Neural cell (in vitro differentiated cells): ENCODE measurements around the gene DENND1A.

Experiments
- EP300 ChIP-seq: fragments of 450-650 bp; conservative IDR thresholded peaks from 2 replicates; pipeline ENCODE4 v1.6.1; 2014; ENCODE audit warnings: antibody characterized with exemption, mild to moderate bottlenecking, moderate library complexity; ENCODE audit not compliant: poor library complexity, severe bottlenecking
- EZH2 ChIP-seq: fragments of 200-600, 300-800 bp; shearing (Covaris generic), sonication (generic); IDR thresholded peaks from 2 replicates; pipeline ENCODE4 v1.6.1; 2014; ENCODE audit warnings: antibody characterized with exemption, low read length, borderline replicate concordance, mild to moderate bottlenecking; ENCODE audit not compliant: insufficient read depth, poor library complexity, severe bottlenecking
- POLR2AphosphoS5 ChIP-seq: IDR thresholded peaks from 2 replicates; pipeline ENCODE4 v1.6.1; 2012
- SMC3 ChIP-seq: fragments of 450-650 bp; conservative IDR thresholded peaks from 2 replicates; pipeline ENCODE4 v1.6.1; 2014; ENCODE audit warnings: antibody characterized with exemption, mild to moderate bottlenecking, moderate library complexity; ENCODE audit not compliant: poor library complexity
- TAF1 ChIP-seq: IDR thresholded peaks from 2 replicates; pipeline ENCODE4 v1.6.1; 2012; ENCODE audit warnings: low read depth
- TF ChIP-seq, protein P1 (sequence below): fragments of 450-650 bp; IDR thresholded peaks from 2 replicates; pipeline ENCODE4 v1.5.1; 2014; ENCODE audit warnings: antibody characterized with exemption, mild to moderate bottlenecking, moderate library complexity; ENCODE audit not compliant: poor library complexity, severe bottlenecking

DNA sequence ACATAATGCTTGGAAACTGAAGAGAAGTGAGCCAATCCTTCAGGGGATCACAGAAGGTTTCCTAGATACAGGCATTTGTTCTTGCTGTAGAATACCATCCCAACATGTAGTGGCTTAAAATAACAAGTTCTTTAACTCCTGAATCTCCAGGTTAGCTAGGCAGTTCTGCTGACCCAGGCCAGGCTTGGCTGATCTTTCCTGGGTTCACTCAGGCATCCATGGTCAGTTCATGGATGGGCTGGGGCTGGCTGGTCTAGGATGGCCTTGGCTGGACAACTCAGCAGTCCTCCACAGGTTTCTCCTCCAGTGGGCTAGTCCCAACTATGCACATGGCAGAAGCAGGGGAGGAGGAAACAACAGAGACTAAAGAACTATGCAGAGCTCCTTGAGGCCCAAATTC lies 37.4 kb upstream of the DENND1A start:
- TF ChIP-seq TAF1 = no peak
- no peak for TF ChIP-seq EZH2
- TF ChIP-seq, protein P1, sequence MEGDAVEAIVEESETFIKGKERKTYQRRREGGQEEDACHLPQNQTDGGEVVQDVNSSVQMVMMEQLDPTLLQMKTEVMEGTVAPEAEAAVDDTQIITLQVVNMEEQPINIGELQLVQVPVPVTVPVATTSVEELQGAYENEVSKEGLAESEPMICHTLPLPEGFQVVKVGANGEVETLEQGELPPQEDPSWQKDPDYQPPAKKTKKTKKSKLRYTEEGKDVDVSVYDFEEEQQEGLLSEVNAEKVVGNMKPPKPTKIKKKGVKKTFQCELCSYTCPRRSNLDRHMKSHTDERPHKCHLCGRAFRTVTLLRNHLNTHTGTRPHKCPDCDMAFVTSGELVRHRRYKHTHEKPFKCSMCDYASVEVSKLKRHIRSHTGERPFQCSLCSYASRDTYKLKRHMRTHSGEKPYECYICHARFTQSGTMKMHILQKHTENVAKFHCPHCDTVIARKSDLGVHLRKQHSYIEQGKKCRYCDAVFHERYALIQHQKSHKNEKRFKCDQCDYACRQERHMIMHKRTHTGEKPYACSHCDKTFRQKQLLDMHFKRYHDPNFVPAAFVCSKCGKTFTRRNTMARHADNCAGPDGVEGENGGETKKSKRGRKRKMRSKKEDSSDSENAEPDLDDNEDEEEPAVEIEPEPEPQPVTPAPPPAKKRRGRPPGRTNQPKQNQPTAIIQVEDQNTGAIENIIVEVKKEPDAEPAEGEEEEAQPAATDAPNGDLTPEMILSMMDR = no peak
- TF ChIP-seq POLR2AphosphoS5 = no peak
- no peak for TF ChIP-seq SMC3
- no peak for TF ChIP-seq EP300
